Neural progenitor cell (in vitro differentiated cells): ENCODE data around the gene GPRC5B. TPM values are rescaled to one million over a fixed set of nuclear protein-coding genes. Genes with fewer than 3 reads are reported as not detected.

Experiments used
- DNase-seq: peaks from one replicate; pipeline ENCODE4 v3.0.0-alpha.2; 2016; ENCODE audit warnings: low spot score
- H2AFZ ChIP-seq: fragments of 200-600 bp; sonication (generic); replicated peaks from 2 replicates; pipeline ENCODE4 v1.6.1; 2016; ENCODE audit warnings: antibody characterized with exemption
- H3F3A ChIP-seq: fragments of 200-600 bp; sonication (generic); 2 replicates; pipeline ENCODE4 v1.6.1; 2016; ENCODE audit warnings: antibody characterized with exemption, low read depth
- H3K27ac ChIP-seq: fragments of 200-600 bp; sonication (generic); 2 replicates; pipeline ENCODE4 v1.5.1; 2016; ENCODE audit warnings: mild to moderate bottlenecking
- H3K27me3 ChIP-seq: fragments of 200-600 bp; sonication (generic); 2 replicates; pipeline ENCODE4 v1.6.1; 2016; ENCODE audit warnings: mild to moderate bottlenecking, moderate library complexity
- H3K36me3 ChIP-seq: fragments of 200-600 bp; sonication (generic); 2 replicates; pipeline ENCODE4 v1.5.1; 2016
- H3K4me1 ChIP-seq: fragments of 200-600 bp; sonication (generic); 2 replicates; pipeline ENCODE4 v1.6.1; 2016; ENCODE audit warnings: mixed run types
- H3K4me2 ChIP-seq: fragments of 200-600 bp; sonication (generic); 2 replicates; pipeline ENCODE4 v1.6.1; 2016
- H3K4me3 ChIP-seq: fragments of 200-600 bp; sonication (generic); 2 replicates; pipeline ENCODE4 v1.5.1; 2016
- H3K79me2 ChIP-seq: fragments of 200-600 bp; sonication (generic); 2 replicates; pipeline ENCODE4 v1.6.1; 2016; ENCODE audit warnings: low read depth
- H3K9ac ChIP-seq: fragments of 200-600 bp; sonication (generic); 2 replicates; pipeline ENCODE4 v1.6.1; 2016
- H3K9me3 ChIP-seq: fragments of 200-600 bp; sonication (generic); 2 replicates; pipeline ENCODE4 v1.5.1; 2016; ENCODE audit warnings: low read depth
- H4K20me1 ChIP-seq: fragments of 200-600 bp; sonication (generic); 2 replicates; pipeline ENCODE4 v1.6.1; 2016; ENCODE audit warnings: low read depth
- H3K27ac Mint-ChIP-seq: 3 replicates; pipeline ENCODE4 v1.8.0; 2021; ENCODE audit warnings: mixed read lengths
- H3K27me3 Mint-ChIP-seq: 2 replicates; pipeline ENCODE4 v1.8.0; 2022; ENCODE audit warnings: low read depth, mild to moderate bottlenecking, inconsistent platforms, moderate library complexity, mixed read lengths; ENCODE audit not compliant: insufficient read depth
- H3K36me3 Mint-ChIP-seq: 3 replicates; pipeline ENCODE4 v1.8.0; 2021; ENCODE audit warnings: mixed read lengths
- H3K4me1 Mint-ChIP-seq: 3 replicates; pipeline ENCODE4 v1.8.0; 2021; ENCODE audit warnings: mixed read lengths
- H3K4me3 Mint-ChIP-seq: 3 replicates; pipeline ENCODE4 v1.8.0; 2021; ENCODE audit warnings: mild to moderate bottlenecking, moderate library complexity, mixed read lengths
- H3K9me3 Mint-ChIP-seq: 3 replicates; pipeline ENCODE4 v1.8.0; 2020; ENCODE audit warnings: mixed read lengths
- EZH2 ChIP-seq: fragments of 200-600 bp; sonication (generic); IDR thresholded peaks from 2 replicates; pipeline ENCODE4 v1.6.1; 2017; ENCODE audit warnings: antibody characterized with exemption, mild to moderate bottlenecking, moderate library complexity
- EZH2phosphoT487 ChIP-seq: fragments of 200-600 bp; sonication (generic); IDR thresholded peaks from 2 replicates; pipeline ENCODE4 v1.6.1; 2017; ENCODE audit warnings: antibody characterized with exemption
- total RNA-seq: library from RNA; depleted of rRNA; stranded (reverse); fragments of >200 nt; gene quantifications from 2 replicates; pipeline ENCODE4 v1.2.3, GENCODE V29; 2015; ENCODE audit warnings: low replicate concordance
- TF ChIP-seq, protein P1 (sequence below): fragments of 200-600 bp; sonication (generic); IDR thresholded peaks from 2 replicates; pipeline ENCODE4 v1.5.1; 2017; ENCODE audit warnings: antibody characterized with exemption, mild to moderate bottlenecking

The GPRC5B gene
- total RNA-seq, 1 donor from 2014 or later, result 21.1 TPM

DNA sequence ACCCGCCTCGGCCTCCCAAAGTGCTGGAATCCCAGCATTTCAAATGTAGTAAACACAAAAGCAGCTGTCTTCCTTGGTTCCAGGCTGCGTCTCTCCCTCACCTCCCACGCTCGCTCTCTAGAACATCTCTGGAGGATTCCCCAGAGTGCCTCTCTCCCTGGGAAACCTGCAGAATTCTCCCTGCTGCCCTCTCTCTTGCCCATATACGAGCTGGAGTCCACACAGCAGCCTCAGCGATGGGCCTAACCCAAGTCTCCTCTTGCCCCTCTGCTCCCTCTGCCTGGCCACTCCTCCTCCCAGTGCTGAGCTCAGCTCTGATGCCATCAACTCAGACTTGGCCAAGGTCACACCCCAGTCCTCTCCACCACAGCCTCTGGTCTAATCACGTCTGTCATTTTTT lies 10.6 kb downstream of the GPRC5B start:
- H3K27me3 Mint-ChIP-seq, result no peaks in the 10 kb centered on the region
- H3K4me3 Mint-ChIP-seq, result no peak overlapping the region
- DNase-seq, result no peak
- peaks cover 36% of the 10 kb centered on the region for H3K36me3 Mint-ChIP-seq
- H3K27ac ChIP-seq, result no peak overlapping the region
- TF ChIP-seq EZH2 (no peak), EZH2phosphoT487 (no peak)
- TF ChIP-seq, protein P1, sequence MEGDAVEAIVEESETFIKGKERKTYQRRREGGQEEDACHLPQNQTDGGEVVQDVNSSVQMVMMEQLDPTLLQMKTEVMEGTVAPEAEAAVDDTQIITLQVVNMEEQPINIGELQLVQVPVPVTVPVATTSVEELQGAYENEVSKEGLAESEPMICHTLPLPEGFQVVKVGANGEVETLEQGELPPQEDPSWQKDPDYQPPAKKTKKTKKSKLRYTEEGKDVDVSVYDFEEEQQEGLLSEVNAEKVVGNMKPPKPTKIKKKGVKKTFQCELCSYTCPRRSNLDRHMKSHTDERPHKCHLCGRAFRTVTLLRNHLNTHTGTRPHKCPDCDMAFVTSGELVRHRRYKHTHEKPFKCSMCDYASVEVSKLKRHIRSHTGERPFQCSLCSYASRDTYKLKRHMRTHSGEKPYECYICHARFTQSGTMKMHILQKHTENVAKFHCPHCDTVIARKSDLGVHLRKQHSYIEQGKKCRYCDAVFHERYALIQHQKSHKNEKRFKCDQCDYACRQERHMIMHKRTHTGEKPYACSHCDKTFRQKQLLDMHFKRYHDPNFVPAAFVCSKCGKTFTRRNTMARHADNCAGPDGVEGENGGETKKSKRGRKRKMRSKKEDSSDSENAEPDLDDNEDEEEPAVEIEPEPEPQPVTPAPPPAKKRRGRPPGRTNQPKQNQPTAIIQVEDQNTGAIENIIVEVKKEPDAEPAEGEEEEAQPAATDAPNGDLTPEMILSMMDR, result no peak
- no peak overlapping the region for H2AFZ ChIP-seq
- no peak overlapping the region for H3K4me2 ChIP-seq
- H3K4me3 ChIP-seq, result no peak overlapping the region
- no peaks in the 10 kb centered on the region for H3K27me3 ChIP-seq
- peaks cover 45% of the 10 kb centered on the region for H4K20me1 ChIP-seq
- H3K9me3 Mint-ChIP-seq, result no peaks in the 10 kb centered on the region
- H3K4me1 ChIP-seq, result peaks cover 25% of the 10 kb centered on the region
- H3F3A ChIP-seq, result peaks cover 28% of the 10 kb centered on the region
- no peaks in the 10 kb centered on the region for H3K36me3 ChIP-seq
- H3K4me1 Mint-ChIP-seq, result peaks cover 43% of the 10 kb centered on the region
- H3K9ac ChIP-seq, result no peak overlapping the region
- H3K9me3 ChIP-seq, result no peaks in the 10 kb centered on the region
- H3K27ac Mint-ChIP-seq, result peak overlapping the region; percentile 90
- peaks cover 99% of the 10 kb centered on the region for H3K79me2 ChIP-seq

DNA sequence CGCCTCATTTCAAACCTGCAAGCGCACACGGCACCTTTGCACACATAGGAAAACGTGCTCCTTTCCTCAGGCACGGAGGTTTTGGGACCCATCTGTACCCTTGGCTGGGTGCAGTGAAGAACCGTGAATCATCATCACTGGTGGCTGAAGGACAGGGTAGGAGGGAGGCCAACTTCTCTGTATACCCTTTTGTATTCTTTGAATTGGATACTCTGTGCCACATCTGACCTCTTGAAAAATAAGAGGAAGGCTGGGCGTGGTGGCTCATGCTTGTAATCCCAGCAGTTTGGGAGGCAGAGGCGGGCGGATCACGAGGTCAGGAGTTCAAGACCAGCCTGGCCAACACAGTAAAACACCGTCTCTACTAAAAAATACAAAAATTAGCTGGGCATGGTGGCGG lies 11.7 kb downstream of the GPRC5B start:
- Histone ChIP-seq H3K4me2 (no peak overlapping the region), H3K36me3 (no peaks in the 10 kb centered on the region), H3K27me3 (no peaks in the 10 kb centered on the region), H3K79me2 (peaks cover 99% of the 10 kb centered on the region), H3K9ac (no peak overlapping the region), H3K27ac (no peak overlapping the region), H2AFZ (no peak overlapping the region), H3K4me3 (no peak overlapping the region), H3F3A (peaks cover 23% of the 10 kb centered on the region), H4K20me1 (peaks cover 38% of the 10 kb centered on the region), H3K9me3 (no peaks in the 10 kb centered on the region), H3K4me1 (peaks cover 20% of the 10 kb centered on the region)
- no peak overlapping the region for H3K27ac Mint-ChIP-seq
- no peaks in the 10 kb centered on the region for H3K27me3 Mint-ChIP-seq
- no peak for DNase-seq
- peaks cover 39% of the 10 kb centered on the region for H3K4me1 Mint-ChIP-seq
- H3K9me3 Mint-ChIP-seq, result no peaks in the 10 kb centered on the region
- H3K36me3 Mint-ChIP-seq, result peaks cover 40% of the 10 kb centered on the region
- no peak overlapping the region for H3K4me3 Mint-ChIP-seq
- TF ChIP-seq, protein P1, result no peak
- TF ChIP-seq EZH2phosphoT487 (no peak), EZH2 (no peak)

DNA sequence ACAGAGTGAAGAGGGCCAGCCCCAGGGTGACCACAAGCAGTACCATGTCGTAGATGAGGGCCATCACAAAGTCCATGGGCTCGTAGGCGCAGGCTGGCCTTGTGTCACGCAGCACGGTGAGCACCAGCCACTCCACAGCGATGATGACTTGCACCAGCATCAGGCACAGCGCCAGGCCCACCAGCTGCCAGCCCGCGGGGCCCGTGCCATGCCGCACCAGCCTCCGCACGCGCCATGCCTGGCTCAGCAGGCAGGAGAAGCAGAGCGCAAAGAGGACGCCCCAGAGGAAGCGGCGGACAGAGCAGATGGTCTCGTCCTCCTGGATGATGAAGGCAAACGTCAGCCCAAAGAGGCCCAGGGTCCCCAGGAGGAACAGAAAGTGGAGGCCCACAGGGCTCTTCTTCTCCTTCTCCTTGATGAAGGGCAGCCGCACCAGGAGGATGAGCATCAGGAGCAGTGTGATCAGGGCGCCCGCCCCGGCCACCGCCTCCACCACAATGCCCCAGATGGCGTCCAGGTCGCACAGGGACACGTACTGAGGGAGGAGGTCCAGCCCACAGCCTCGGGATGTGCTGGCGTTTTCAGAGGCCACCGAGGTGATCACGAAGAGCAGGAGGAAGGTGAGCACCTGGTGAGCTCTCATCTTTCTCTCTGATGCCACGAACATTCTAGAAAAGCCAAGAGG lies 12.3 kb downstream of the GPRC5B start:
- H3K27me3 Mint-ChIP-seq, result peaks cover 2% of the 10 kb centered on the region
- H3K36me3 Mint-ChIP-seq, result peaks cover 40% of the 10 kb centered on the region
- no peak overlapping the region for H3K4me3 ChIP-seq
- H3K79me2 ChIP-seq, result peaks cover 99% of the 10 kb centered on the region
- H3K4me2 ChIP-seq, result no peak overlapping the region
- no peak overlapping the region for H3K9ac ChIP-seq
- no peaks in the 10 kb centered on the region for H3K36me3 ChIP-seq
- no peaks in the 10 kb centered on the region for H3K9me3 ChIP-seq
- H3K9me3 Mint-ChIP-seq, result no peaks in the 10 kb centered on the region
- peaks cover 35% of the 10 kb centered on the region for H3K4me1 Mint-ChIP-seq
- H3F3A ChIP-seq, result peaks cover 21% of the 10 kb centered on the region
- H4K20me1 ChIP-seq, result peaks cover 32% of the 10 kb centered on the region
- no peak overlapping the region for H3K27ac ChIP-seq
- DNase-seq, result no peak
- H3K4me1 ChIP-seq, result peaks cover 20% of the 10 kb centered on the region
- TF ChIP-seq EZH2, result no peak
- no peak for TF ChIP-seq EZH2phosphoT487
- TF ChIP-seq, protein P1, result no peak
- H2AFZ ChIP-seq, result no peak overlapping the region
- H3K27ac Mint-ChIP-seq, result no peak overlapping the region
- no peaks in the 10 kb centered on the region for H3K27me3 ChIP-seq
- no peak overlapping the region for H3K4me3 Mint-ChIP-seq
